Activated CD4-positive, alpha-beta memory T cell treated with anti-CD3 and anti-CD28 coated beads for 36 hours (primary cell): ENCODE measurements around the gene ANKEF1. TPM values are rescaled to one million over a fixed set of nuclear protein-coding genes. Genes with fewer than 3 reads are reported as not detected.
A peak's percentile ranks its signal among the peaks of the same experiment; 100 is the strongest.
"Not testable (repeated sequence)": the region's sequence is repeated elsewhere in the genome, so short reads cannot be mapped to it uniquely, and the experiment has no call there.

Source experiments
- CTCF ChIA-PET: fragments of 350-600 bp; sonication (Branson Sonifier 250); formaldehyde crosslinking; loops from one replicate; lab custom pipeline; 2021; ENCODE audit warnings: antibody characterized with exemption, inconsistent platforms; lab: Charles Lee
- POLR2A ChIA-PET: fragments of 350-600 bp; sonication (Branson Sonifier 250); formaldehyde crosslinking; loops from one replicate; lab custom pipeline; 2021; ENCODE audit warnings: antibody characterized with exemption; lab: Charles Lee
- DNase-seq: peaks from one replicate; pipeline ENCODE4 v3.0.0-alpha.2; 2020
- H3K27ac Mint-ChIP-seq: one replicate; pipeline ENCODE4 v1.8.0; 2021; ENCODE audit warnings: mixed read lengths
- H3K27me3 Mint-ChIP-seq: one replicate; pipeline ENCODE4 v1.8.0; 2021; ENCODE audit warnings: mixed read lengths
- H3K36me3 Mint-ChIP-seq: one replicate; pipeline ENCODE4 v1.8.0; 2021; ENCODE audit warnings: mixed read lengths
- H3K4me1 Mint-ChIP-seq: one replicate; pipeline ENCODE4 v1.8.0; 2021; ENCODE audit warnings: low read depth, mixed read lengths
- H3K4me3 Mint-ChIP-seq: one replicate; pipeline ENCODE4 v1.8.0; 2021; ENCODE audit warnings: mild to moderate bottlenecking, mixed read lengths
- H3K9me3 Mint-ChIP-seq: one replicate; pipeline ENCODE4 v1.8.0; 2021; ENCODE audit warnings: mixed read lengths
- intact Hi-C: fragments of 100-400 bp; cut with micrococcal nuclease; formaldehyde crosslinking; loops from one replicate; pipeline ENCODE4 v1.15.1; 2023
- total RNA-seq, 2 experiments: library from RNA; stranded (reverse); gene quantifications; one replicate each; pipeline ENCODE4 v1.2.3, GENCODE V29; 2021

Gene ANKEF1
- total RNA-seq, 2 experiments from 2014 or later, result 1.3 TPM

DNA sequence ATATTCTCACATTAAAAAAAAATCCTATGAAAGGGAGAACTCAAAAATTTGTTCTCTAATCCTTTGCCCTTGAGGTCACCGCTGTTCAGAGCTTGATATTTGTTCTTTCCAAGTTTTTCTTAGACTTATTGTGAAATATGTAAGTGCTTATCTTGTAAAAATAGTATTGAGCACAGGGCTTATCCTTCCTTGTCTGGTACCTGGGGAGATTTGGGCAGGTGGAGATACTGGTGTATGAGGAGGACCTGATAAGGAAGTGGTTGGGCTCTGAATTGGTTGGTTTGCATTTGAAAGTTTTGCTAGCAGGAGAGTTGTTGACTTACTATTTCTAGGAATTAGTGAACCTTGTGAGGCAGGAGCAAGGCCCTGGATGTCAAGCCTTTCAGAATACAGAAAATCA is 28.9 kb upstream of the ANKEF1 start:
- Mint-ChIP-seq H3K4me3 (no peak overlapping the region), H3K36me3 (no peaks in the 10 kb centered on the region), H3K9me3 (no peaks in the 10 kb centered on the region), H3K27ac (no peak overlapping the region), H3K27me3 (peaks cover 17% of the 10 kb centered on the region), H3K4me1 (no peaks in the 10 kb centered on the region)
- intact Hi-C loops, result no loop called here
- ChIA-PET POLR2A (no interaction called here), CTCF (interaction anchor here (0.8 kb wide), 1 partner anchor 84 kb away, joined by 3 read pairs; no protein-coding TSS in a partner anchor)
- DNase-seq, result no peak

DNA sequence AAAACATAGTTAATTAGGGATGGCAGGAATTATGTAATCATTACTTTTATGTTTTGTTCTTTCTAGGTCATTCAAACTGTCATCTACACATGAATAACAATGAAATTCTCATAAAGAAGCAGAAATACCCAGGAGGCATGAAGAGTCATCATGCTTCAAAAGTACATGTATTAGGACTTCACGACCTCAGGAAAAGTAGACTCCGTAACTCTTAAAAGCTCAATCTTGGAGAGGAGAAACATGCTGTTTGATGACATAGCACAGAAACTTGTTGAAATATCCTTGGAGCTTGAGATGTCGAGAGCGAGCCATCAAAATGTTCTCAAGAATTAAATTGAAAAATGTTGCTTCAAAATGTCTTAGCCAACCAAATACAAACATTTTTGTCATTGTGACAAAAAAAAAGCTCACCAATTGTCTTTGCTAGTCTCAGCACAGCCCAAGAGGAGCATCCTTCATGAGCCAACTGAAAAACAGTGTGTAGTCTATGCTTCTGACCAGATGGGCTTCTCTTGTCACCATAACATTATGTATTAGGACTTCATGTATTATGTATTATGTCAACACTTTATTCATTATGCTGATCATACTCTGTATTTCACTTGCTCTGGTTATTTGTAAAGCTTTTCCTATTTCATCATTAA is 28.2 kb upstream of the ANKEF1 start:
- no peak for DNase-seq
- CTCF ChIA-PET, result interaction anchor here (0.8 kb wide), 1 partner anchor 84 kb away, joined by 3 read pairs; no protein-coding TSS in a partner anchor
- Mint-ChIP-seq H3K36me3 (no peaks in the 10 kb centered on the region), H3K9me3 (no peaks in the 10 kb centered on the region), H3K27me3 (peaks cover 17% of the 10 kb centered on the region), H3K27ac (no peak overlapping the region), H3K4me1 (no peaks in the 10 kb centered on the region), H3K4me3 (no peak overlapping the region)
- intact Hi-C loops, result no loop called here
- POLR2A ChIA-PET, result no interaction called here

DNA sequence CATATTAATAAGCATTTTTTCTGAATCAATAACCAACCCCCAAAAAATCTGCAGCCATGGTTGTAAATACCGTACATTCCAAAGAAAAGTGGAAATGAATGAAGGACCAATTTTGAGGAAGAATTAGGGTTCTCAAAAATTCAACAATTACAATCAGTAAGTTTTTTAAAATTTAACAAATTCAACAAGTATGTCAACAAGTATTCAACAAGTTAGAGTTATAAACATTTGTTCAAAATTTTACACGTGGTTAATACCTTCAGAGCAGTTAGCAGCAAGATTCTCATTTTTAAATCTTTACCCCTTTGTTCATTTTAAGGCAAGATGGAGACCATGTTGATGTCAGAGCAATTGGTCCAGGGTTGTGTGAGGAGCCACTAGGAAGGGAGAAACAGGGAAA is 27.6 kb upstream of the ANKEF1 start:
- Mint-ChIP-seq H3K4me1 (no peaks in the 10 kb centered on the region), H3K27me3 (peaks cover 17% of the 10 kb centered on the region), H3K36me3 (no peaks in the 10 kb centered on the region), H3K4me3 (no peak overlapping the region), H3K27ac (no peak overlapping the region), H3K9me3 (no peaks in the 10 kb centered on the region)
- CTCF ChIA-PET, result no interaction called here
- POLR2A ChIA-PET, result no interaction called here
- intact Hi-C loops, result no loop called here
- DNase-seq, result no peak

DNA sequence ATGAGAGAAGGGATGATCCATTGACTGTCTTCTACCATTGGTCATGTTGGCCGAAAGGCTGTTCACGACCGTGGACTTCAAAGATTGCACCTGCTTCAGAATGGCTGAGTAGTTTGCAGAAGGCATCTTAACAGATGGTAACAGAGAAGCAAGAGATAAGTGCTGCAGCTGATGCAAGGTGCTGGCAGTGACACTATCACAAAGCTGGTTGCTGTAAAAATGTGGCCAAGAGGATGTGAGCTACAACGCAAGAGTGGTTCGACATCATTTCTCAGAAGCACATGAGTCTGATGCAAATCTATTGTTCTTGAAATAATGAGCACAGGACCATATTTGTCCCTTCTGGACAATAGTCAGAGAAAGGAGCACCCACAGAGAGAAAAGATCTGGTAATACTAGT is 27.0 kb upstream of the ANKEF1 start:
- Mint-ChIP-seq H3K27me3 (peaks cover 17% of the 10 kb centered on the region), H3K36me3 (no peaks in the 10 kb centered on the region), H3K9me3 (no peaks in the 10 kb centered on the region), H3K27ac (no peak overlapping the region), H3K4me3 (no peak overlapping the region), H3K4me1 (no peaks in the 10 kb centered on the region)
- no peak for DNase-seq
- intact Hi-C loops, result no loop called here
- POLR2A ChIA-PET, result no interaction called here
- CTCF ChIA-PET, result no interaction called here

DNA sequence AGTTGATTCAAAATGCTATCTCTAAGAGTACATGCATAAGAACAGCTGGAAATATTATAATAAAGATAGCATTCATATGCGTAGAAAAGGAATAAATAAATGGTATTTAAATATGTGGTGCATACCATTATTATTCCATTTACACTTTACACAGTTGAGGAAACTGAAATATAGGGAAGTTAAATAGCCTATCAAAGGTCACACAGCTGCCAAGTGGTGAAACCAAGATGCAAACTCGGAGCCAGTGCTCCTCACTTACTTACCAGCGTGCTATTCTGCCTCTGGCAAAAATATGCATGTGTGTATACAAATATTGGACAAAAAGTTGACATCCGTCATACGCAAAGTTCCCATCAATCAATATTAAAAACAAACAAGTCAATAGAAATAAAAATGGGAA is 22.3 kb upstream of the ANKEF1 start:
- no peak for DNase-seq
- Mint-ChIP-seq H3K36me3 (no peaks in the 10 kb centered on the region), H3K27ac (no peak overlapping the region), H3K27me3 (peaks cover 14% of the 10 kb centered on the region), H3K4me3 (no peak overlapping the region), H3K4me1 (no peaks in the 10 kb centered on the region), H3K9me3 (no peaks in the 10 kb centered on the region)
- intact Hi-C loops, result no loop called here
- CTCF ChIA-PET, result no interaction called here
- POLR2A ChIA-PET, result no interaction called here

DNA sequence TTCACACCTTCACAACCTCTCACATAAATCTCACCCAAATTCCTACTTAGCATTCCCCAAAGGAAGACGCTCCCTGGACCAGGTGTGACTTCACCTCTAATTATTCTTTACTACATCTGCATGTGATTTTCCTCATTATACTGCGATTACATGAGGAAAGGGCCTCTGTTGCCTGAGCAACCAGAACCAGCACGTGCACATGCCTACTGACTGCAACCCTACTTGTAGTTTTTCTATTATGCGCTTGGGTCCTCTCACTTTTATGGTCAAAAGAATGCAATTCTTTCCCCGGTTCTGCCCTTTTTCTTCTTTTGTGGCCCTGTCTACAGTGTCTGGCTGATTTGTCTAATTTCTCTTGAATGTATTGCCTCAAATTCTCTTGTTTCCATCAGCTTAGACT is 20.4 kb upstream of the ANKEF1 start:
- ChIA-PET CTCF (no interaction called here), POLR2A (no interaction called here)
- no peak overlapping the region for H3K4me3 Mint-ChIP-seq
- H3K27ac Mint-ChIP-seq, result no peak overlapping the region
- H3K27me3 Mint-ChIP-seq, result peaks cover 6% of the 10 kb centered on the region
- no peaks in the 10 kb centered on the region for H3K36me3 Mint-ChIP-seq
- no peak for DNase-seq
- H3K4me1 Mint-ChIP-seq, result no peaks in the 10 kb centered on the region
- H3K9me3 Mint-ChIP-seq, result no peaks in the 10 kb centered on the region
- intact Hi-C loops, result no loop called here

DNA sequence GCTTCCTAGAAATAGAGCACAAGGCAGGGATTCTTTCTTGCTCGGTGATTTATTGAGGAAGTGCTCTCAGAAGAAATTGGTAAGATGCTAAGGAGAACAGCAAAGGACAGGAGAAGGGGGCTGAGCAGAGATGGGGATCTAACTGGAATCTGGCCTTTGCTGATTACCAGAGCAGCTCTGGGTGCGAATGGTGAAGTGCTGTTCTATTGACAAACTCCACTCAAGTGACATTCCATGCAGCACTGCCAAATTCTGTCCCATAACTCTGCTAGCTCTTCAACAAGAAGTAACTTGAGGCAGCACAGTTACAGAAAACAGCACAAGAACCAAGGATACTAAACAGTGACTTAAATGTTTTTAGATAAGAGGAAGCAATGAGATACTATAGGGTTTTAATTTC is 13.8 kb upstream of the ANKEF1 start:
- ChIA-PET CTCF (no interaction called here), POLR2A (no interaction called here)
- intact Hi-C loops, result no loop called here
- no peaks in the 10 kb centered on the region for H3K9me3 Mint-ChIP-seq
- no peaks in the 10 kb centered on the region for H3K36me3 Mint-ChIP-seq
- no peak overlapping the region for H3K27ac Mint-ChIP-seq
- H3K4me3 Mint-ChIP-seq, result no peak overlapping the region
- DNase-seq, result no peak
- peaks cover 19% of the 10 kb centered on the region for H3K27me3 Mint-ChIP-seq
- H3K4me1 Mint-ChIP-seq, result no peaks in the 10 kb centered on the region

DNA sequence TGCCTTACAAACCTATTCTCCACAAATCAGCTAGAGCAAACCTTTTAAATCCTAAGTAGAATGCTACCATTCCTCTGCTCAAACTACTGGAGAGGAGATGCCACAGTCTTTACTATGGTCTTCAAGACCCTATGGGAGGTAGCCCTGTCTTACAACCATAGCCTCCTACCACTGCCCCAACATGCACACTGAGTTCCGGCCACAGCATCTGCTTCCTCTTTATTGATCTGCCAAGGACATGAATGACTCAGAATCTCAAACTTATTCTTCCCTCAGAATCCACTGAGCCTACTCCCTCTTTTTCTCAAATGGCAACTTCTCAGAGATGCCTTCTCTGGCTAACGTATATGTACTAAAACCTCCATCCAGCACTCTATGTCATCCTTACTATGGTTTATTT is 12.2 kb upstream of the ANKEF1 start:
- Mint-ChIP-seq H3K4me3 (no peak overlapping the region), H3K27me3 (peaks cover 25% of the 10 kb centered on the region), H3K4me1 (no peaks in the 10 kb centered on the region), H3K9me3 (peaks cover 3% of the 10 kb centered on the region), H3K27ac (no peak overlapping the region), H3K36me3 (peaks cover 1% of the 10 kb centered on the region)
- DNase-seq, result no peak
- POLR2A ChIA-PET, result no interaction called here
- CTCF ChIA-PET, result no interaction called here
- intact Hi-C loops, result no loop called here

DNA sequence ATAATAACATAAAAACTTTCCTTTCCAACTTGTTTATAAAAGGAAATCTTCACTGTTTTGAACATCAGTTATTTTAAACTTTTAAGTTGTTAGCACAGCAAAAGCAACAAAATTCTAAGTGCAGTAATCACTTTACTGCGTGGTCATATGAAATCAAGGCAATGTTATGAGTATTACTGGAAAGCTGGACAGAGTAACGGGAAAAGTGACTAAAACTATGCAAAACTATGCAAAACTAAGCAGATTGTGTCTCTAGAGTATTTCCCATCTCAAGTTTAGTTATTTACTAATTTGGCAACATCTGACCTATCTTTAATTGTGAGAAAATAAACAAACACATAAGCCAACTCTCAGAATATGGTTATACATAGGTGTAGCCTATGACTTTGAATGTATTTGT is 10.9 kb upstream of the ANKEF1 start:
- Mint-ChIP-seq H3K27me3 (peaks cover 25% of the 10 kb centered on the region), H3K4me1 (no peaks in the 10 kb centered on the region), H3K36me3 (peaks cover 1% of the 10 kb centered on the region), H3K27ac (no peak overlapping the region), H3K9me3 (peaks cover 3% of the 10 kb centered on the region), H3K4me3 (no peak overlapping the region)
- DNase-seq, result no peak
- POLR2A ChIA-PET, result no interaction called here
- CTCF ChIA-PET, result no interaction called here
- intact Hi-C loops, result no loop called here

DNA sequence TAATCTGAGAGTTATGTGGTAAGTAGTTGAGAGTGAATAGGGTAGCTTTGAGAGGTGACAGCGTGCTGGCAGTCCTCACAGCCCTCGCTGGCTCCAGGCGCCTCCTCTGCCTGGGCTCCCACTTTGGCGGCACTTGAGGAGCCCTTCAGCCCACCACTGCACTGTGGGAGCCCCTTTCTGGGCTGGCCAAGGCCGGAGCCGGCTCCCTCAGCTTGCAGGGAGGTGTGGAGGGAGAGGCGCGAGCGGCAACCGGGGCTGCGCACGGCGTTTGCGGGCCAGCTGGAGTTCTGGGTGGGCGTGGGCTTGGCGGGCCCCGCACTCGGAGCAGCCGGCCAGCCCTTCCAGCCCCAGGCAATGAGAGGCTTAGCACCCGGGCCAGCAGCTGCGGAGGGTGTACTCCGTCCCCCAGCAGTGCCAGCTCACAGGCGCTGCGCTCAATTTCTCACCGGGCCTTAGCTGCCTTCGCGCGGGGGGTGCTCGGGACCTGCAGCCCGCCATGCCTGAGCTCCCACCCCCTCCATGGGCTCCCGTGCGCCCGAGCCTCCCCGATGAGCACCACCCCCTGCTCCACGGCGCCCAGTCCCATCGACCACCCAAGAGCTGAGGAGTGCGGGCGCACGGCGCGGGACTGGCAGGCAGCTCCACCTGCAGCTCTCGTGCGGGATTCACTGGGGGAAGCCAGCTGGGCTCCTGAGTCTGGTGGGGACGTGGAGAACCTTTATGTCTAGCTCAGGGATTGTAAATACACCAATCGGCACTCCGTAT is 3.2 kb upstream of the ANKEF1 start:
- H3K36me3 Mint-ChIP-seq, H3K9me3 Mint-ChIP-seq, H3K4me1 Mint-ChIP-seq, CTCF ChIA-PET, H3K4me3 Mint-ChIP-seq, DNase-seq, intact Hi-C loops, POLR2A ChIA-PET, H3K27ac Mint-ChIP-seq: not testable (repeated sequence)
- H3K27me3 Mint-ChIP-seq, result peaks cover 11% of the 10 kb centered on the region

DNA sequence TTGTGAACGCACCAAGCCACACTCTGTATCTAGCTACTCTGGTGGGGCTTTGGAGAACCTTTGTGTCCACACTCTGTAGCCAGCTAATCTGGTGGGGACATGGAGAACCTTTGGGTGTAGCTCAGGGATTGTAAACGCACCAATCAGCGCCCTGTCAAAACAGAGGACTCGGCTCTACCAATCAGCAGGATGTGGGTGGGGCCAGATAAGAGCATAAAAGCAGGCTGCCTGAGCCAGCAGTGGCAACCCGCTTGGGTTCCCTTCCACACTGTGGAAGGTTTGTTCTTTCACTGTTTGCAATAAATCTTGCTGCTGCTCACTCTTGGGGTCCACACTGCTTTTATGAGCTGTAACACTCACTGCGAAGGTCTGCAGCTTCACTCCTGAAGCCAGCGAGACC is 2.5 kb upstream of the ANKEF1 start:
- not testable (repeated sequence) for H3K4me3 Mint-ChIP-seq

DNA sequence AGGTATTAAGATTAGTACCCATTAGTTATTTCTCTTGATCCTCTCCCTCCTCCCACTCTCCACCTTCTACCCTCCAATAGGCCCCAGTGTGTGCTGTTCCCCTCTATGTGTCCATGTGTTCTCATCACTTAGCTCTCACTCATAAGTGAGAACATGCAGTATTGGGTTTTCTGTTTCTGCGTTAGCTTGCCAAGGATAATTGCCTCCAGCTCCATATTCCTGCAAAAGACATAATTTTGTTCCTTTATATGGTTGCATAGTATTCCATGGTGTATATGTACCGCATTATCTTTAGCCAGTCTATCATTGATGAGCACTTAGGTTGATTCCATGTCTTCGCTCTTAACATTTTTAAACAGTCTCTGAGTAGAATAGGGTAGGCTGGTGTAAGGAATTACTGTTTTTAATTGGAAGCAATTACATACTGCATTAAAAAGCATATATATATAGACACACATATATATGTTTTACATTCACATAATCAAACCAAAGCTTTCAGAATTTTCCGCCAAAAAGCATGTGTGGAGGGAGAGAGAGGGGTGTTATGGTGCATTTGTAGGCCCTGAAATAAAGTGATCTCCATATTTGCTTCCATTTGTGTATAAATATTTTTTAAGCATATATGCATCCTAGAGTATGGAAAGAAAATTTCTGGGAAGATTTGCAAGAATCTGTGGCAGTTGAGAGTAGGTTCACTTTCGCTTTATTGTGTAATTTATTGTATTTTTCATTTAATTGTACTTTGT is 709 bp upstream of the ANKEF1 start:
- H3K36me3 Mint-ChIP-seq, result peaks cover 2% of the 10 kb centered on the region
- H3K4me3 Mint-ChIP-seq, result peak overlapping the region; percentile 26
- intact Hi-C loops, result no loop called here
- DNase-seq, result no peak
- no peaks in the 10 kb centered on the region for H3K9me3 Mint-ChIP-seq
- ChIA-PET CTCF (interaction anchor here (1.3 kb wide), 1 partner anchor 56 kb away, joined by 3 read pairs; no protein-coding TSS in a partner anchor), POLR2A (no interaction called here)
- peaks cover 9% of the 10 kb centered on the region for H3K27me3 Mint-ChIP-seq
- peaks cover 3% of the 10 kb centered on the region for H3K4me1 Mint-ChIP-seq
- no peak overlapping the region for H3K27ac Mint-ChIP-seq

More for the DNA sequence above, 2.5 kb upstream of the ANKEF1 start:
- H3K27ac Mint-ChIP-seq, DNase-seq, POLR2A ChIA-PET, H3K4me1 Mint-ChIP-seq, intact Hi-C loops, H3K27me3 Mint-ChIP-seq, H3K9me3 Mint-ChIP-seq, CTCF ChIA-PET, H3K36me3 Mint-ChIP-seq: not testable (repeated sequence)
